GM18861 (cell line): ENCODE data around the gene AMOT.

ENCODE experiments used
- ATAC-seq: cut with Tn5 transposase; IDR thresholded peaks from one replicate; pipeline ENCODE4 v1.9.1; 2021; ENCODE audit not compliant: unreplicated experiment

Gene AMOT

GRCh38 chrX:112839856-112840255 lies 775 bp downstream of the AMOT start:
- no peak for ATAC-seq

GRCh38 chrX:112837531-112837930 lies 3.1 kb downstream of the AMOT start:
- no peak for ATAC-seq

- ATAC-seq = no peak
These were observed 5.6 kb downstream of the AMOT start for GRCh38 chrX:112835019-112835418.

- ATAC-seq = no peak
These were observed 6.4 kb downstream of the AMOT start for GRCh38 chrX:112834031-112834845.

- no peak for ATAC-seq
These were observed 8.0 kb downstream of the AMOT start for GRCh38 chrX:112832481-112833095.

GRCh38 chrX:112830540-112830939 lies 10.1 kb downstream of the AMOT start:
- no peak for ATAC-seq

- no peak for ATAC-seq
These were observed 13.2 kb downstream of the AMOT start for GRCh38 chrX:112827292-112827903.

- no peak for ATAC-seq
These were observed 14.6 kb downstream of the AMOT start for GRCh38 chrX:112826023-112826422.

- no peak for ATAC-seq
These were observed 17.7 kb downstream of the AMOT start for GRCh38 chrX:112822892-112823291.

- no peak for ATAC-seq
These were observed 20.0 kb downstream of the AMOT start for GRCh38 chrX:112820364-112821268.

- ATAC-seq = no peak
These were observed 20.8 kb downstream of the AMOT start for GRCh38 chrX:112819813-112820212.

GRCh38 chrX:112819008-112819640 lies 21.5 kb downstream of the AMOT start:
- no peak for ATAC-seq

GRCh38 chrX:112818114-112819007 lies 22.3 kb downstream of the AMOT start:
- ATAC-seq = no peak

- ATAC-seq = no peak
These were observed 23.7 kb downstream of the AMOT start for GRCh38 chrX:112816908-112817307.

- ATAC-seq = no peak
These were observed 26.1 kb downstream of the AMOT start for GRCh38 chrX:112814496-112814895.

GRCh38 chrX:112812741-112813140 lies 27.9 kb downstream of the AMOT start:
- ATAC-seq = no peak

GRCh38 chrX:112808651-112809195 lies 31.9 kb downstream of the AMOT start:
- no peak for ATAC-seq

- no peak for ATAC-seq
These were observed 32.6 kb downstream of the AMOT start for GRCh38 chrX:112808007-112808406.

- no peak for ATAC-seq
These were observed 37.6 kb downstream of the AMOT start for GRCh38 chrX:112803060-112803459.
